ENCODE results near the gene GNG2. TPM values are rescaled to one million over a fixed set of nuclear protein-coding genes. Genes with fewer than 3 reads are reported as not detected.

GNG2 gene
- total and polyA plus RNA-seq, 2 donors (not counting 1 experiment from before 2014, with no cell fraction given): 21.1 to 21.5 TPM

GRCh38 chr14:51849097-51849496 lies 11.3 kb upstream of the GNG2 start:
- no peaks in the 10 kb centered on the region for H3K79me2 ChIP-seq (ENCODE audit: control insufficient read depth, insufficient read depth, low read length)
- DNase-seq (ENCODE audit: low read depth in 2 of 2): peak in 1 of 2 donors; percentile 37
- H3K4me3 ChIP-seq (replicated peaks in 1 of 4; ENCODE audit: control extremely low read depth in 1 of 4, insufficient read depth in 1 of 4, low read depth in 3 of 4, low read length in 4 of 4): no peak overlapping the region
- H2AFZ ChIP-seq (ENCODE audit: low read length): no peak overlapping the region
- no peak overlapping the region for H3K27ac ChIP-seq (ENCODE audit: insufficient read depth, low read length)
- no peak for TF ChIP-seq CTCF (conservative IDR thresholded peaks at IDR 0.05 in 1 of 2, IDR thresholded peaks at IDR 0.05 in 1 of 2; ENCODE audit: low read depth in 1 of 2, low read length in 2 of 2)
- no peak for TF ChIP-seq EZH2 (IDR thresholded peaks at IDR 0.05; ENCODE audit: low read length, missing control alignments)
- H3K27me3 ChIP-seq (ENCODE audit: control insufficient read depth, insufficient read depth, low read length): no peaks in the 10 kb centered on the region
- H3K9ac ChIP-seq (ENCODE audit: insufficient read depth, low read length): no peak overlapping the region
- H3K9me3 ChIP-seq (ENCODE audit: control insufficient read depth, insufficient read depth, low read depth, low read length): no peaks in the 10 kb centered on the region
- no peak overlapping the region for H3K4me2 ChIP-seq (ENCODE audit: extremely low read depth, insufficient read depth, low read length)
- no peaks in the 10 kb centered on the region for H3K4me1 ChIP-seq (ENCODE audit: control insufficient read depth, extremely low read depth, insufficient read depth, low read length)
- H4K20me1 ChIP-seq (ENCODE audit: control insufficient read depth, extremely low read depth, insufficient read depth, low read length): no peaks in the 10 kb centered on the region
- no peaks in the 10 kb centered on the region for H3K36me3 ChIP-seq (ENCODE audit: control insufficient read depth, insufficient read depth, low read length)

- Histone ChIP-seq H3K9me3 (ENCODE audit: control insufficient read depth, insufficient read depth, low read depth, low read length) (no peaks in the 10 kb centered on the region), H3K4me3 (replicated peaks in 1 of 4; ENCODE audit: control extremely low read depth in 1 of 4, insufficient read depth in 1 of 4, low read depth in 3 of 4, low read length in 4 of 4) (no peak overlapping the region), H3K4me1 (ENCODE audit: control insufficient read depth, extremely low read depth, insufficient read depth, low read length) (no peaks in the 10 kb centered on the region), H3K9ac (ENCODE audit: insufficient read depth, low read length) (no peak overlapping the region), H4K20me1 (ENCODE audit: control insufficient read depth, extremely low read depth, insufficient read depth, low read length) (no peaks in the 10 kb centered on the region), H3K79me2 (ENCODE audit: control insufficient read depth, insufficient read depth, low read length) (no peaks in the 10 kb centered on the region), H3K36me3 (ENCODE audit: control insufficient read depth, insufficient read depth, low read length) (no peaks in the 10 kb centered on the region), H3K4me2 (ENCODE audit: extremely low read depth, insufficient read depth, low read length) (no peak overlapping the region), H2AFZ (ENCODE audit: low read length) (no peak overlapping the region), H3K27me3 (ENCODE audit: control insufficient read depth, insufficient read depth, low read length) (no peaks in the 10 kb centered on the region), H3K27ac (ENCODE audit: insufficient read depth, low read length) (no peak overlapping the region)
- DNase-seq (ENCODE audit: low read depth in 2 of 2): no peak
- no peak for TF ChIP-seq EZH2 (IDR thresholded peaks at IDR 0.05; ENCODE audit: low read length, missing control alignments)
- TF ChIP-seq CTCF (conservative IDR thresholded peaks at IDR 0.05 in 1 of 2, IDR thresholded peaks at IDR 0.05 in 1 of 2; ENCODE audit: low read depth in 1 of 2, low read length in 2 of 2): no peak
Observed at GRCh38 chr14:51850651-51851050, 9.8 kb upstream of the GNG2 start.

- Histone ChIP-seq H3K27ac (ENCODE audit: insufficient read depth, low read length) (no peak overlapping the region), H3K4me3 (replicated peaks in 1 of 4; ENCODE audit: control extremely low read depth in 1 of 4, insufficient read depth in 1 of 4, low read depth in 3 of 4, low read length in 4 of 4) (no peak overlapping the region), H3K9ac (ENCODE audit: insufficient read depth, low read length) (no peak overlapping the region), H3K4me1 (ENCODE audit: control insufficient read depth, extremely low read depth, insufficient read depth, low read length) (no peaks in the 10 kb centered on the region), H3K36me3 (ENCODE audit: control insufficient read depth, insufficient read depth, low read length) (no peaks in the 10 kb centered on the region), H4K20me1 (ENCODE audit: control insufficient read depth, extremely low read depth, insufficient read depth, low read length) (no peaks in the 10 kb centered on the region), H3K27me3 (ENCODE audit: control insufficient read depth, insufficient read depth, low read length) (no peaks in the 10 kb centered on the region), H2AFZ (ENCODE audit: low read length) (no peak overlapping the region), H3K4me2 (ENCODE audit: extremely low read depth, insufficient read depth, low read length) (no peak overlapping the region), H3K79me2 (ENCODE audit: control insufficient read depth, insufficient read depth, low read length) (no peaks in the 10 kb centered on the region), H3K9me3 (ENCODE audit: control insufficient read depth, insufficient read depth, low read depth, low read length) (no peaks in the 10 kb centered on the region)
- DNase-seq (ENCODE audit: low read depth in 2 of 2): peak in 1 of 2 donors; percentile 46
- TF ChIP-seq EZH2 (IDR thresholded peaks at IDR 0.05; ENCODE audit: low read length, missing control alignments) (no peak), CTCF (conservative IDR thresholded peaks at IDR 0.05 in 1 of 2, IDR thresholded peaks at IDR 0.05 in 1 of 2; ENCODE audit: low read depth in 1 of 2, low read length in 2 of 2) (no peak)
Observed at GRCh38 chr14:51852541-51852940, 7.9 kb upstream of the GNG2 start.
